HEK293T (cell line): ENCODE results near the gene ARMC2.

Experiments
- CTCF ChIA-PET: fragments of 350-600 bp; formaldehyde crosslinking; extraction: SDS; loops from one replicate; lab custom pipeline; 2021; ENCODE audit warnings: antibody characterized with exemption, inconsistent platforms; lab: Yijun Ruan, JAX
- POLR2A ChIA-PET: fragments of 350-600 bp; formaldehyde crosslinking; extraction: SDS; loops from one replicate; lab custom pipeline; 2020; ENCODE audit warnings: antibody characterized with exemption, inconsistent platforms; lab: Yijun Ruan, JAX
- DNase-seq: peaks from one replicate; pipeline ENCODE4 v3.0.0; 2012; ENCODE audit warnings: mixed read lengths; ENCODE audit errors: extremely low spot score
- ARNT ChIP-seq: fragments of 450-650 bp; IDR thresholded peaks from 2 replicates; pipeline ENCODE4 v1.6.1; 2017; ENCODE audit warnings: mild to moderate bottlenecking
- BHLHE40 ChIP-seq: fragments of 450-650 bp; IDR thresholded peaks from 2 replicates; pipeline ENCODE4 v1.6.1; 2016; ENCODE audit warnings: mild to moderate bottlenecking, moderate library complexity, borderline replicate concordance
- CTBP1 ChIP-seq: fragments of 450-650 bp; IDR thresholded peaks from 2 replicates; pipeline ENCODE4 v1.6.1; 2016; ENCODE audit warnings: borderline replicate concordance
- ELF4 ChIP-seq: fragments of 450-650 bp; IDR thresholded peaks from 2 replicates; pipeline ENCODE4 v1.6.1; 2017; ENCODE audit warnings: antibody characterized with exemption
- FOXA1 ChIP-seq: fragments of 450-650 bp; IDR thresholded peaks from 2 replicates; pipeline ENCODE4 v1.6.1; 2016; ENCODE audit warnings: mild to moderate bottlenecking
- FOXK2 ChIP-seq: fragments of 450-650 bp; IDR thresholded peaks from 2 replicates; pipeline ENCODE4 v1.6.1; 2016; ENCODE audit warnings: mild to moderate bottlenecking
- FOXM1 ChIP-seq: fragments of 450-650 bp; IDR thresholded peaks from 2 replicates; pipeline ENCODE4 v1.6.1; 2017; ENCODE audit warnings: mild to moderate bottlenecking, borderline replicate concordance
- HDGF ChIP-seq: fragments of 450-650 bp; IDR thresholded peaks from 2 replicates; pipeline ENCODE4 v1.6.1; 2017; ENCODE audit warnings: antibody characterized with exemption, borderline replicate concordance
- L3MBTL2 ChIP-seq: fragments of 450-650 bp; conservative IDR thresholded peaks from 2 replicates; pipeline ENCODE4 v1.6.1; 2016; ENCODE audit warnings: mild to moderate bottlenecking
- LEF1 ChIP-seq: fragments of 450-650 bp; IDR thresholded peaks from 2 replicates; pipeline ENCODE4 v1.6.1; 2017; ENCODE audit warnings: mild to moderate bottlenecking, borderline replicate concordance
- NFRKB ChIP-seq: fragments of 450-650 bp; IDR thresholded peaks from 2 replicates; pipeline ENCODE4 v1.6.1; 2016; ENCODE audit warnings: mild to moderate bottlenecking, moderate library complexity
- SP1 ChIP-seq: fragments of 450-650 bp; IDR thresholded peaks from 2 replicates; pipeline ENCODE4 v1.6.1; 2017
- SUZ12 ChIP-seq: fragments of 450-650 bp; IDR thresholded peaks from 2 replicates; pipeline ENCODE4 v1.6.1; 2016; ENCODE audit warnings: mild to moderate bottlenecking
- TARDBP ChIP-seq: fragments of 450-650 bp; IDR thresholded peaks from 2 replicates; pipeline ENCODE4 v1.6.1; 2016
- ZNF384 ChIP-seq: fragments of 450-650 bp; IDR thresholded peaks from 2 replicates; pipeline ENCODE4 v1.6.1; 2016
- TF ChIP-seq, protein P1 (sequence below): fragments of 450-650 bp; IDR thresholded peaks from 2 replicates; pipeline ENCODE4 v1.6.1; 2016

The ARMC2 gene

GRCh38 chr6:108982154-108983113 lies 134.2 kb downstream of the ARMC2 start:
- TF ChIP-seq SUZ12, result no peak
- no peak for TF ChIP-seq ELF4
- TF ChIP-seq FOXA1, result no peak
- TF ChIP-seq L3MBTL2, result no peak
- TF ChIP-seq SP1, result no peak
- TF ChIP-seq HDGF, result no peak
- TF ChIP-seq NFRKB, result no peak
- TF ChIP-seq TARDBP, result no peak
- DNase-seq, result no peak
- ChIA-PET CTCF (no interaction called here), POLR2A (no interaction called here)

- TF ChIP-seq ARNT (no peak), L3MBTL2 (no peak), TARDBP (no peak)
- ChIA-PET CTCF (no interaction called here), POLR2A (no interaction called here)
- DNase-seq, result no peak
Observed at GRCh38 chr6:108983151-108983550, 134.9 kb downstream of the ARMC2 start.

DNA sequence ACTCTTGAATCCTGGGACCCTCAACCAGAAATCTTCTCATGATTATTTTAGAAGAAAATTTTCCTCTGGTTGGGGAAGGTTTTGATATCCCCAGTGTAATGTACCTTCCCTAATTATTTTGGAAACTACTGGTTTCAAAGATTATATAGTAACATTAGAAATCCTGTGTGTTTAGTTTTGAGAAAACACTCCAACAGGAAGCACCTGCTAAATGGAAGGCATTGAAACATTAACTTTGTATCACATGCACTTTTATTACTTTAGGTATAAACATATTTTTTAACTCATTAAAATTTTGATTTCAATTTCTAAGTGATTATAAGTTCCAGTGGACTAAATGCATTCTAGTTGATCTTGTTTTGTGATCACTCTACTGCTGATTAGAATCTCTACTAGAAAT lies 137.1 kb downstream of the ARMC2 start:
- CTCF ChIA-PET, result no interaction called here
- POLR2A ChIA-PET, result no interaction called here
- no peak for DNase-seq
- TF ChIP-seq L3MBTL2 (no peak), SUZ12 (no peak), ZNF384 (no peak), BHLHE40 (no peak), ELF4 (no peak)

- DNase-seq, result no peak
- ChIA-PET CTCF (interaction anchor here (0.6 kb wide), 2 partner anchors 64 to 1801 kb away, joined by 3 to 9 read pairs; no protein-coding TSS in a partner anchor), POLR2A (interaction anchor here (1.0 kb wide), 1 partner anchor 52 kb away, joined by 3 read pairs; no protein-coding TSS in a partner anchor)
- TF ChIP-seq LEF1 (no peak), ZNF384 (no peak), SP1 (no peak), ELF4 (no peak), TARDBP (no peak), ARNT (no peak), NFRKB (no peak), SUZ12 (no peak), FOXA1 (no peak), FOXM1 (no peak), HDGF (no peak), CTBP1 (no peak), BHLHE40 (no peak), FOXK2 (no peak), L3MBTL2 (no peak)
- TF ChIP-seq, protein P1, sequence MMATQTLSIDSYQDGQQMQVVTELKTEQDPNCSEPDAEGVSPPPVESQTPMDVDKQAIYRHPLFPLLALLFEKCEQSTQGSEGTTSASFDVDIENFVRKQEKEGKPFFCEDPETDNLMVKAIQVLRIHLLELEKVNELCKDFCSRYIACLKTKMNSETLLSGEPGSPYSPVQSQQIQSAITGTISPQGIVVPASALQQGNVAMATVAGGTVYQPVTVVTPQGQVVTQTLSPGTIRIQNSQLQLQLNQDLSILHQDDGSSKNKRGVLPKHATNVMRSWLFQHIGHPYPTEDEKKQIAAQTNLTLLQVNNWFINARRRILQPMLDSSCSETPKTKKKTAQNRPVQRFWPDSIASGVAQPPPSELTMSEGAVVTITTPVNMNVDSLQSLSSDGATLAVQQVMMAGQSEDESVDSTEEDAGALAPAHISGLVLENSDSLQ, result no peak
Observed at GRCh38 chr6:108987156-108987555, 138.9 kb downstream of the ARMC2 start.

- TF ChIP-seq ZNF384 (no peak), SP1 (no peak), SUZ12 (no peak), L3MBTL2 (no peak), ELF4 (no peak), ARNT (no peak), BHLHE40 (no peak)
- no peak for DNase-seq
- CTCF ChIA-PET, result no interaction called here
- POLR2A ChIA-PET, result no interaction called here
Observed at GRCh38 chr6:108988296-108988695, 140.1 kb downstream of the ARMC2 start.

- TF ChIP-seq L3MBTL2 (no peak), FOXK2 (no peak), TARDBP (no peak), ARNT (no peak), FOXA1 (no peak), LEF1 (no peak), NFRKB (no peak), CTBP1 (no peak), HDGF (no peak), BHLHE40 (no peak)
- TF ChIP-seq, protein P1, result no peak
- DNase-seq, result no peak
- ChIA-PET CTCF (no interaction called here), POLR2A (no interaction called here)
Observed at GRCh38 chr6:108988765-108989164, 140.5 kb downstream of the ARMC2 start.

DNA sequence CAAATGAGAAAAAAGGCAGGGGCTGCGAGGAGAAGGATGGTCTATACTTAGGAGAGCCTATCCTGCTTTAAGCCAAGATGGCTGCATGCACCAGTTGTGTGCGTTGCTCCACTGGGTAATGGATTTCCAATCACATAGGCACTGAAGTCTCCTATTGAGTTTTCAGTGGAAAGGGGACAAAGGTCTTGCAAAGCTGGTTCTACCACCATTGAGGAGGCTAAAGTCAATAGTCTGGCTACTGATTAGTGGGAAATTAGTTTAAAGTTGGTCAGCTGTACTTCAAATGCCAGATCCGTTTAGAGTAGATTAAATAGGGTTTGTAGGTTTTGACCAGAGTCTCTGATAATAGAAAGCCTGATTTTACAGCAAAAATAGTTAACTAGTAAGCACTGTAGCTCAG lies 141.5 kb downstream of the ARMC2 start:
- DNase-seq, result no peak
- ChIA-PET CTCF (no interaction called here), POLR2A (no interaction called here)
- TF ChIP-seq FOXK2 (no peak), ELF4 (no peak), ZNF384 (no peak), SUZ12 (no peak), TARDBP (no peak), NFRKB (no peak), L3MBTL2 (no peak), SP1 (no peak), ARNT (no peak), LEF1 (no peak), HDGF (no peak), BHLHE40 (no peak), CTBP1 (no peak), FOXM1 (no peak), FOXA1 (no peak)
- TF ChIP-seq, protein P1, result no peak
